HG02678 (cell line): ENCODE results near the gene TMEM86A.
"Not testable (repeated sequence)": the region's sequence is repeated elsewhere in the genome, so short reads cannot be mapped to it uniquely, and the experiment has no call there.

Source experiments
- ATAC-seq: cut with Tn5 transposase; IDR thresholded peaks from one replicate; pipeline ENCODE4 v1.9.1; 2021; ENCODE audit warnings: mild to moderate bottlenecking, moderate library complexity; ENCODE audit not compliant: unreplicated experiment

Gene TMEM86A, protein sequence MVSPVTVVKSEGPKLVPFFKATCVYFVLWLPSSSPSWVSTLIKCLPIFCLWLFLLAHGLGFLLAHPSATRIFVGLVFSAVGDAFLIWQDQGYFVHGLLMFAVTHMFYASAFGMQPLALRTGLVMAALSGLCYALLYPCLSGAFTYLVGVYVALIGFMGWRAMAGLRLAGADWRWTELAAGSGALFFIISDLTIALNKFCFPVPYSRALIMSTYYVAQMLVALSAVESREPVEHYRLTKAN

DNA sequence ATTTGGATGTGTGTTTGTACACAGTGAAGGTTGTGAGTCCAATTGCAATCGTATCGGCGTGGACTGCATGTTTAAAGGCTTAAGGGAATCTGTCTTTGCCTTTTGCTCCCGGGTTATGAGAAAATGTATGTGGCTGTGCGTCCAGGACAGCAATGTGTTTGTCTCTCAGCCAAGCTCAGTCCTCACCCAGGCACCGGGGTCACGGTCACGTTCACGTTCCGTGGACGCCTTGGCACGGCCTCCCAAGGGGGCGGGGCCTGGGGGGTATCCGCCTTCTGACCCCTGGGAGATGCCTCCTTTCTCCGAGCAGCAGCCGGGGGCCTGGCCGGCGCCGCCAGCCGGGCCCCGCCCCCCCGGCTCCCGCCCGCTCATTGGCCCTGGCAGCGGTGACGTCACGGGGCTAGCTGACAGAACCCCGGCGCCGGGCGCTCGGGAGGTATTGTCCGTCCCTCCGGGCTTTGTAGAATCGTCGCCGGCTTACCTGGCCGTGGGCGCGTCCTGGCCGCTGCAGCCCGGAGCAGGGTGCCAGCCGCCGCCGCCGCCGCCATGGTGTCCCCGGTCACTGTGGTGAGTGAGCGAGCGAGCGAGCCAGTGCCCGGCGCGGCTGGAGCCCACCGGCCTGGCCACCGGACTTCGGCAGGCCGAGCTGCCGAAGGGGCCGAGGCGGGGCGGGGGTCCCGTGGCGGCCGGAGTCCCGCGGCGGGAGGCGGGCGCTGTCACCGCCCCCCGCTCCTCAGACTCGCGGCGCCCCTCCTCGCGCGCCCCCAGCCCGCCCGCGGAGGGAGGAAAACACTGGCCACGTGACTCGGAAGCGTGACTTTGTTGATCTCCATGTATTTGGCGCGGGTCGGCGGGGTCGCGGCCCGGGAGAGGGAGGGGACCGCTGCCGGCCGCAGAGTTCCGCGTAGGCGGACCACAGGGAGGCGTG is at the start of gene TMEM86A:
Gene TMEM86A (plus strand): TSS at position 439 of the 928 bp plus-strand sequence. CDS start 108 bp downstream, at position 547.
- ATAC-seq = peak; percentile 93

DNA sequence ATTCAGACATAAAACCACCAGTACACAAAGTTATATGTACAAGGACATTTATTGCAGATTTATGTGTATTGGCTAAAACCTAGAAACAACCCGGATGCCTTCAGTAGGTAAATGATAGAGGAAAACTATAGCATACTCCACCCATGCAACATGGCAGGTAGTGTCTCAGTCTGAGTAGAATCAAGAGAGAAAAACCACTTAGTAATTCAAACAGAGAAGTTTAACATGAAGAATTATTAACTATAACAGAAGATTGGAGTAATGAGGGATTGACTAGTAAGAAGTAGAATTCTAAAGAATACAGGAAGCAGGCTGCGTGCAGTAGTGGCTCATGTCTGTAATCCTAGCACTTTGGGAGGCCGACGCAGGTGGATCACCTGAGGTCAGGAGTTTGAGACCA is 48.2 kb upstream of the TMEM86A start:
- no peak for ATAC-seq

DNA sequence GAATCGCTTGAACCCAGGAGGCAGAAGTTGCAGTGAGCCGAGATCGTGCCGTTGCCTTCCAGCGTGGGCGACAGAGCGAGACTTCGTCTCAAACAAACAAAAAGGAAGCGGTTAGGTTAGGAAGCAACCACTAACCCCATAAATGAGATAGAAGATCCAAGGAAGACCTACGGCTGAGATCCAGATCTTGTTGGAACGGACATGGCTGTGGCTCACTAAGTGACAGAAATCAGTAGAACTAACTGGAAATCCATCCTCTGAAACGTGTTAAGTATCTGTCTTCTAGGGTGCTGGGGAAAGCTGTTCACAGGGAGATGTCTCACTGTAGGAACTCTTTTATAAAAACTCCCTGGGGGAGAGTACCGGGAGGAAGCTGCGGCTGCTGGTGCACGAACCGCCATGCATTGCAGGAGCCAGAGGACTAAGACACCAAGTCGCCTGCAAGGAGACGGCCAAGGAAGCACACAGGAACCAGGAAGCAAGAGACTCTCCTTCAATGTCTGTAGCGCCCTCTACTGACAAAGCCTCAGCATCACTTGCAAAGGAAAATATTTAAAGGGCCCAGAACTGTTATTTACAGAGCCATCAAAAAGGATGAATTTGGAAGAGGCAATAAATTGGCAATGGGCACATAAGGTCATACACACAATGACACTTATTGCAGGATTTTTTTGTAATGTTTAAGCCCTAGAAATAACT is 47.6 kb upstream of the TMEM86A start:
- ATAC-seq = no peak

DNA sequence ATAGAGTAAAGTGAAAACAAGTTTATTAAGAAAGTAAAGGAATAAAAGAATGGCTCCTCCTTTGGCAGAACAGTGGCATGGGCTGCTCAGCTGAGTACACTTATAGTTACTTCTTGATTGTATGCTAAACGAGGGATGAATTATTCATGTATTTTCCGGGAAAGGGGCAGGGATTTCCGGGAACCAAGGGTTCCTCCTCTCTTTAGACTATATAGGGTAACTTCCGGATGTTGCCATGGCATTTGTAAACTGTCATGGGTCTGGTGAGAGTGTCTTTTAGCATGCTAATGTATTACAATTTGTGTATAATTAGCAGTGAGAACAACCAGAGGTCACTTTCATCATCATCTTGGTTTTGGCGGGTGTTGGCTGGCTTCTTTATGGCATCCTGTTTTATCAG is 40.9 kb upstream of the TMEM86A start:
- no peak for ATAC-seq

DNA sequence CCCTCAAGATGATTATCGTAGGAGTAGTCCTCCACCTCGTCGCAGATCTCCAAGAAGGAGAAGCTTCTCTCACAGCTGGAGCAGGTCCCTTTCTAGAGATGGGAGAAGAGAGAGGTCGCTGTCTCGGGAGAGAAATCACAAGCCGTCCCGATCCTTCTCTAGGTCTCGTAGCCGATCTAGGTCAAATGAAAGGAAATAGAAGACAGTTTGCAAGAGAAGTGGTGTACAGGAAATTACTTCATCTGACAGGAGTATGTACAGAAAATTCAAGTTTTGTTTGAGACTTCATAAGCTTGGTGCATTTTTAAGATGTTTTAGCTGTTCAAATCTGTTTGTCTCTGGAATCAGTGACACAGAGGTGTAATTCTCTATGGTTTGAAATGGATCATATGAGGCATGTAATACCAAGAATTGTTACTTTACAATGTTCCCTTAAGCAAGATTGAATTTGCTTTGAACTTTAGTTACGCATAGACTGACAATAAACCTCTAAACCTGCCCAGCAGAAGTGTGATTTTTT is 33.2 kb upstream of the TMEM86A start:
- not testable (repeated sequence) for ATAC-seq

DNA sequence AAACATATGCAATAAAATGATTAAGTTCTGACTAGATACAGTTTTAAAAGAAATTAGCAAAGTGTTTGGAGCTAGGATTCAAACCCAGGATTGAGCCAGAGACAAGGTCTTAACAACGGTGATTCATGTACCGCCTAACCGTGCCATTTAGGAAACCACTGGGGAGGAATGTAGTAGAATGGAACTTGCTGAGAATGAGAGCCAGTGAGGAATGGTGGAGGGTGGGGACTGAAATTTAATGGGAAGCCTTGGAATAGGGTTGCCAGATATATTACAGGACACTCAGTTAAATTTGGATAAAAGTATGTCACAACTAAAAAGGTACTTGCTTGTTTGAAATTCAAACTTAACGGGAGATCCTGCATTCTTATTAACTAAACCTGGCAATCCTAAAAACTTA is 30.4 kb upstream of the TMEM86A start:
- ATAC-seq = no peak

DNA sequence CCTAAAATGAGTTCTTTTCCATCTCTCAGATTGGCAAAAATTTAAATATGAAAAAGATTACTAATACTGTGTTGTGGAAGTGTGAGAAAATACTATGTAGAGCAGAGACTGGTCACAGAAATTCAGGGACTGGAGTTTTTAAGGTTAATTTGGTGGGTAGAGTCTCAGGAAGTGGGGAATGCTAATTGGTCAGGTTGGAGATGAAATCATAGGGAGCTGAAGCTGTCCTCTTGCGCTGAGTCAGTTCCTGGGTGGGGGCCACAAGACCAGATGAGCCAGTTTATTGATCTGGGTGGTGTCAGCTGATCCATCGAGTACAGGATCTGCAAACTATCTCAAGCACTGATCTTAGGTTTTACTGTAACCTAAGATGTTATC is 29.4 kb upstream of the TMEM86A start:
- no peak for ATAC-seq

DNA sequence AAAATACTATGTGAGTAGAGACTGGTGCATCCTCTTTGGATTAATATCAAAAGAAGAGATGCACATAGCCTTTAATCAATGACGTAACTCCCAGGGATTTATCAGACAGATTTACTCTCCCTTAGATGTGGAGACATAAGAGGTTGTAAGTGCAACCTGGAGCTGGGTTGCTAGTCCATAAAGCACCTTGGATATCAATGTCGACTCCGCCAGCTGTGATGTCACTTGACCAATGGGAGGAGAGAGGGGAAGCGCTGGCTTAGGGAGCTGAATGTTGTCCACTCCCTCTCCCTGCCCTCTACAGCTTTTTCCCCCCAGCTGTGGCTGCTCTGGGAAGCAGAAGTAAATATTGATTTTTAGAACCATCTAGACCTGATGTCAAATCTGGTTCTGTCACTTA is 28.9 kb upstream of the TMEM86A start:
- ATAC-seq = no peak

DNA sequence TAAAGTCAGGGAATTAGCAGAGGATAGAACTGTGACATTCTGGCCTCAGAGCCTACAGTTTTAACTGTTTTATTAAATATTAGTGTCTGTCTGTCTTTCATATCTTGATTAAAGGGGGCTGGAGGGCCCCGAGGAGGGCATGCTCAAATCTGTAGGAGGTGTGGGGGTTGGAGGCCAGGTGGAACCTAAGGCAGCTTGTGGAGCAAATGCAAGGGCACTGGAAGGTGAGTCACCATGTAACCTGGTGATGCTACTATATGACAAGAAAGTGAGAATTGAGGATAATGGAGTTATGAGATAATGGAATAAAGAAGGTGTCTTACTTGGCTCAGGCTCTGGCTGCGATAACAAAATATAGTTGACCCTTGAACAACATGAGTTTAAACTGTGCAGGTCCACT is 27.3 kb upstream of the TMEM86A start:
- ATAC-seq = no peak

DNA sequence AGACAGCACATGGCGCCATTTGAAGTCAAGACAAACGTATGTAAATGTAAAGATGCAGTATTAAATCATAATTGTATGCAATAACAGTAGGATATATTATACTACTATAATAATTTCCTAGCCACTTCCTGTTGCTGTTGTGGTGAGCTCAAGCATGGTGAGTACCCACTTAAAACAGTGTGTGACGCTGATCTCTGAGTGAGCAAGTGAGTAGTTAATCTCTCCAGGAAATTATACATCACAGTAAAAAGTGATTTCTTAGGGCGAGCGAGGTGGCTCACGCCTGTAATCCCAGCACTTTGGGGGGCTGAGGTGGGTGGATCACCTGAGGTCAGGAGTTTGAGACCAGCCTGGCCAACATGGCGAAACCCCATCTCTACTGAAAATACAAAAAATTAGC is 26.4 kb upstream of the TMEM86A start:
- ATAC-seq = not testable (repeated sequence)

DNA sequence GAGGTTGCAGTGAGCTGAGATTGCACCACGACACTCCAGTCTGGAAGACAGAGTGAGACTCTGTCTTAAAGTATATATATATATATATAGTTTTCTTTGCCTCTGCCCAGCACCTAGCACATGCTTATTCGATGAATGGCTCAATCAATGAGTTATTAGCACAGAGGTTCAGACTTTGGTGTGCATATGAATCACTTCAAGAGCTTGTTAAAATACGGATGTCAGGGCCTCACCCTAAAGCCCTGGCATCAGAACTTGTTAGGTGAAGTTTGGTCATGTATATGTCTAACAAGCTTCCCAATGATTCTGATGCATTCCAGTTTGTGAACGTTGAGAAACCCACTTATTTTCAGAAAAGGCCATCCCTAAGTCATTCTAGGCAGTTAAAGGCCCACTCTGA is 21.8 kb upstream of the TMEM86A start:
- no peak for ATAC-seq

DNA sequence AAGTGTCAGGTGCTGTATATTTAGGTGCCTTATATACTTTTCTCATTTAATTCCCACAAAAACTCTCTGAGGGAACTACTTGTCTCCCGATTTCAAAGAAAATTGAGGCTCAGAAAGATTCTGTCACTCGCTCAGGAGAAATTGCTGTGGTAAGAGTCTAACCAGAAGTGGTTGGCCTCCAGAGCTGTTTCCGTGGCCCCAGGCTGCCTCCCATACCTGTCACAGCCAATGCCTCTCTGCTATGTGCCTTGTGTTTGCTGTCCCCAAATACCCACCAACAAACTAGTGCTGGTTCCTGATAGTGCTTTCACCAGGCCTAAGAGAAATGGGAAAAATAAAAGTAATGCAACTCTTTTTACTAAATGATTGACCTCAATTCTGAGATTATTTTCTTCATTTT is 21.0 kb upstream of the TMEM86A start:
- no peak for ATAC-seq

DNA sequence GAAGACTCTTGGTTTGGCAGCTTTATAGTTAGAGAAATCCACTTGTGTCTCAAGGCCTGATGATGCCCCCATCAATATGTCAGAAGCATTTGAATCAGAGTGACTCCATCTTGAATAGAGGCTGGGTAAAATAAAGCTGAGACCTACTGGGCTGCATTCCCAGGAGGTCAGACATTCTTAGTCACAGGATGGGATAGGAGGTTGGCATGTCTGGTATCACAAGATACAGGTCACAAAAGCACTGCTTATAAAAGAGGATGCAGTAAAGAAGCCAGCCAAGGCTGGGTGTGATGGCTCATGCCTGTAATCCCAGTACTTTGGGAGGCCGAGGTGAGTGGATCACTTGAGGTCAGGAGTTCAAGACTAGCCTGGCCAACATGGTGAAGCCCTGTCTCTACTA is 16.6 kb upstream of the TMEM86A start:
- ATAC-seq = not testable (repeated sequence)

DNA sequence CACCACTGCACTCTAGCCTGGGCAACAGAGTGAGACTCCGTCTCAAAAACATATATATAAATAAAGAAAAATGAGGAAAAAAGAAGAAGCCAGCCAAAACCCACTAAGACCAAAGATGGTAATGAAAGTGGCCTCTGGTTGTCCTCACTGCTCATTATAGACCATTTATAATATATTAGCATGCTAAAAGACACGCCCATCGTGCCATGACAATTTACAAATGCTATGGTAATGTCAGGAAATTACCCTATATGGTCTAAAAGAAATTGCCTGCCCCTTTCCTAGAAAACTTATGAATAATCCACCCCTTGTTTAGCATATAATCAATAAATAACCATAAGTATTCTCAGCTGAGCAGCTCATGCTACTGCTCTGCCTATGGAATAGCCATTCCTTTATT is 16.1 kb upstream of the TMEM86A start:
- no peak for ATAC-seq

DNA sequence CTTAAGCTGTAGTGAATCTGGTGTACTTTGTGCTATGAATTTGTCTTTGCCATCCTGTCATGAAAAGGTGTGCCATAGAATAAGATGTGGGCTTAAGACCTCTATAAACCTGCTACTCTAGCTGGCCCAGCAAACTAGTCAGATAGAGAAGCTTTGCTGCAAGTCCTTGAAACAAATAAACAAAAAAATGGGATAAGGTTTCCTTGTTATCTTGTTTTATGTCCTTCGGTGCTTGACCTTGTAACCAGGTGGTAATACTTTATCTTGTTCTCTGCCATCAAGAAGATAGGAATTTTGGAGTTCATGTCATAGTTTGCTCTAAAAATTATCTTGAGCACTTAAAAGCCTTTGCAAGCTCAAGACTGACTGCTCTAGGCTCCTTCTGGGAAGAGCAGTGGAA is 14.3 kb upstream of the TMEM86A start:
- no peak for ATAC-seq

DNA sequence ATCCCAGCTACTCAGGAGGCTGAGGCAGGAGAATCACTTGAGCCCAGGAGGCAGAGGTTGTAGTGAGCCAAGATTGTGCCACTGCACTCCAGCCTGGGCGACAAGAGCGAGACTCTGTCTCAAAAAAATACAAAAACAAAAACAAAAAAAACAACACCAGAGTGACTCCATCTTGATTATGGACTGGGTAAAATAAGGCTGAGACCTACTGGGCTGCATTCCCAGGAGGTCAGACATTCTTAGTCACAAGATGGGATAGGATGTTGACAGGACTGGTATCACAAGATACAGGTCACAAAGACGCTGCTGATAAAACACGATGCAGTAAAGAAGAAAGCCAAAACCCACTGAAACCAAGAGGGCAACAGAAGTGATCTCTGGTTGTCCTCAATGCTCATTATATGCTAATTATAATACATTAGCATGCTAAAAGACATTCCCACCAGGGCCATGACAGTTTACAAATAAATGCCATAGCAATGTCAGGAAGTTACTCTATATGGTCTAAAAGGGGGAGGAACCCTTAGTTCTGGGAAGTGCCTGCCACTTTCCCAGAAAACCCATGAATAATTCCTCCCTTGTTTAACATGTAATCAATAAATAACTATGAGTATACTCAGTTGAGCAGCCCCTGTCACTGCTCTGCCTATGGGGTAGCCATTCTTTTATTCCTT is 7.0 kb upstream of the TMEM86A start:
- ATAC-seq = not testable (repeated sequence)

DNA sequence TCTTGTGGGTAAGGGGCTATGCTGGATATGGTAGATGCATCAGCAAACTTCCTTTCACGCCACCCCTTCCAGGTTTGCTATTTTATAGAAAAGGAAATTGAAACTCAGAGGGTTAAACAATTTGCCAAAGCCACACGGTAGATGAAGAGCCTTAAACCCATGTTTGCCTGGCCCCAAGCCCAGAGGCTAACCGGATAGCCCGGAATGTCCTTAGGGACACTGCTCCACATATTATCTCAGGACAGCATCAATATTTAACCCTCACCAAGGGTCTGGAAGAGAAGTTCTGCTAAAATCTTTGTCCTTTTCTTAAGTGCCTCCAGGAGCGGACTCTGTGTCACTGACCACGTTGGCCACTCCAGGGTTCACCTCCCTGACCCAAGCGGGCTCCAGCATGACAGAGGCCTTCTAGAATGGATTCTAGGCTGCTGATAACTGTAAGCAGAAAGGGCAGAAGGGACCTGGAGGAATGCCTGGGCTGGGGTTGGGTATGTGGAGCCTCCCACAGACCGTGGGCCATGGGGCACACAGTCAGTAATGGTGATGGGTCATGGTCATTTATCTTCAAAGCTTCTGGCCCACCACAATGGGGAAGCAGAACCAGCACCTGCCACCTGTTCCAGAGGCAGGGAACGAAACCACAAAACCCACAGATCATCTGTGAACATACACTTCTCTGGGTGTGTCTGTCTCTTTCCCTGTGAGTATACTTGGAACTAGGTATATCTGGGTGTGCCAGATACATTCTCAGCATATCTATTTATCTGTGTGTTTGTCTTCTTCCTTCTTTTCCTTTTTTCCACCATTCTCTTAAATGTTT is 5.4 kb upstream of the TMEM86A start:
- no peak for ATAC-seq

DNA sequence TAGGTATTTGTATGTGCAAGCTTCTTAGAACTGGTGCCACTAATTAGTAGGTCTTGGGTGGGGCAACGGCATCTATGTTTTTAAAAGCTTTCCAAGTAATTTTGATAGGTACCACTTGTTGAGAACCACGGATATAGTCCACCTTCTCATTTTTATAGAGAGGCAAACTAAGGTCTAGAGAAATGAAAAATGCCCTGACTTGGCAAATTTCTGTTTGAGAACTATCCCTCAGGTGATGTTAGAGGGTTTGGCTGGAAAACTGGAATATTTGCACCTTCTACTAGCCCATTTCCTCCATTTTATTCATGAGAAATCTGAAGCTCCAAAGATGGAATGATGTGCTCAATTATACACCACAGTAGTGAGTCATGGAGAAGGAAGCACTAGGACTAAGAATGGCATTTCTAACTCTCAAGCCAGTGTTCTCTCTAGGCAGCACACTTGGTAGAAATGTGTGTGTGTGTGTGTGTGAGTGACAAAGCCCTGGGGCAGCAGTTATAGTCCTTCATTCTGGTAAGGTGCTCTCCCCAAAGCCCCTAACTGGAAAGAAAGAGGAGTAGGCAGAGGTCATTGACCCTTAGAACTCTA is 1.8 kb upstream of the TMEM86A start:
- no peak for ATAC-seq

DNA sequence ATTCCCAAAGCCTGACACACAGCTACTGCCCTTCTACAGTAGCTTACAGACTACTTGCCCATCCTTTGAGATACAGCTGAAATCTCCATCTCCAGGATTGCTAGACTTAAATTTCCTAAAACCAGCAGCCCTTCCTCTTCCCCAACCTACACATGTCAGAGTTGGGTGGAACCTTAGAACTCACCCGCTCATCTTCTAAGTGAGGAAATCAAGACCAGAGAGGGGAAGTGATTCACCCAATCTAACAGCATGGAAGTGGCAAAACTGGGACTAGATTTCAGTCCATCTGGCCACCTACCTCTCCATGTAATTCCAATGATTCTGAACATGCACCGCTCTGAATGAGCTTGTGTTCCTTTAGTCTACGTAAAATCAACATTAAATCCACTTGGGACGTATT is 1.0 kb upstream of the TMEM86A start:
- ATAC-seq = no peak

DNA sequence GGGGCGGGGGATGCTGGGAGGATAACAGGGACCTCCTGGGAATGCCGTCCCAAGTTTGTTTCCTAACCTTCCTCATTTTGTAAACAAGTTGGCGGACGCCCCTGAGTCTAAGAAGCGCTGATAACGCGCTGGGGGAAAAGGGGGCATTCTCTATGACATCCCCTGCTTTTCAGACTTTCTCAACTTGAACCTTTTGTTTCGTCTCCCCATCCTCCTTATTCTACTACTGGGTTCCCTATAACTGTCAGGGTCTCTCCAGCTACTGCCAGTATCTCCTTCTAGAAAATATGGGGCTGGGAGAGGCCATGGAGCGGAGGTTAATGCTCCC is 654 bp downstream of the TMEM86A start:
- ATAC-seq = no peak
